Activated T-cell treated with anti-CD3 and anti-CD28 coated beads for 24 hours (primary cell): ENCODE measurements around the gene LRRC70.

ENCODE experiments used
- DNase-seq: peaks from one replicate; pipeline ENCODE4 v3.0.0-alpha.2; 2020; ENCODE audit warnings: low read depth

Gene LRRC70

GRCh38 chr5:62575489-62575888 is 3.1 kb upstream of the LRRC70 start:
- no peak for DNase-seq

GRCh38 chr5:62576570-62577170 is 1.9 kb upstream of the LRRC70 start:
- DNase-seq, result no peak

- no peak for DNase-seq
Observed at GRCh38 chr5:62577488-62577887, 1.1 kb upstream of the LRRC70 start.

GRCh38 chr5:62579761-62580160 is 1.1 kb downstream of the LRRC70 start:
- no peak for DNase-seq

- no peak for DNase-seq
Observed at GRCh38 chr5:62581836-62582597, 3.4 kb downstream of the LRRC70 start.

- DNase-seq, result no peak
Observed at GRCh38 chr5:62584391-62584790, 5.8 kb downstream of the LRRC70 start.

- DNase-seq, result no peak
Observed at GRCh38 chr5:62585306-62585705, 6.7 kb downstream of the LRRC70 start.

- no peak for DNase-seq
Observed at GRCh38 chr5:62585751-62586150, 7.1 kb downstream of the LRRC70 start.

GRCh38 chr5:62587737-62588136 is 9.1 kb downstream of the LRRC70 start:
- no peak for DNase-seq

GRCh38 chr5:62588668-62589067 is 10.0 kb downstream of the LRRC70 start:
- no peak for DNase-seq

- DNase-seq, result no peak
Observed at GRCh38 chr5:62589504-62589903, 10.9 kb downstream of the LRRC70 start.

- no peak for DNase-seq
Observed at GRCh38 chr5:62590387-62590786, 11.8 kb downstream of the LRRC70 start.

GRCh38 chr5:62592558-62592957 is 13.9 kb downstream of the LRRC70 start:
- no peak for DNase-seq

GRCh38 chr5:62593331-62593730 is 14.7 kb downstream of the LRRC70 start:
- no peak for DNase-seq

- DNase-seq, result no peak
Observed at GRCh38 chr5:62594364-62594984, 15.9 kb downstream of the LRRC70 start.

GRCh38 chr5:62596096-62596495 is 17.5 kb downstream of the LRRC70 start:
- DNase-seq, result no peak

GRCh38 chr5:62596691-62597090 is 18.1 kb downstream of the LRRC70 start:
- DNase-seq, result no peak

GRCh38 chr5:62597314-62597713 is 18.7 kb downstream of the LRRC70 start:
- DNase-seq, result no peak

GRCh38 chr5:62600560-62601252 is 22.1 kb downstream of the LRRC70 start:
- no peak for DNase-seq

GRCh38 chr5:62603934-62604333 is 25.3 kb downstream of the LRRC70 start:
- DNase-seq, result no peak

GRCh38 chr5:62605638-62606037 is 27.0 kb downstream of the LRRC70 start:
- no peak for DNase-seq

GRCh38 chr5:62606878-62607277 is 28.3 kb downstream of the LRRC70 start:
- no peak for DNase-seq

GRCh38 chr5:62607615-62608014 is 29.0 kb downstream of the LRRC70 start:
- no peak for DNase-seq
